ENCODE data around the gene MANF.

Gene MANF

DNA sequence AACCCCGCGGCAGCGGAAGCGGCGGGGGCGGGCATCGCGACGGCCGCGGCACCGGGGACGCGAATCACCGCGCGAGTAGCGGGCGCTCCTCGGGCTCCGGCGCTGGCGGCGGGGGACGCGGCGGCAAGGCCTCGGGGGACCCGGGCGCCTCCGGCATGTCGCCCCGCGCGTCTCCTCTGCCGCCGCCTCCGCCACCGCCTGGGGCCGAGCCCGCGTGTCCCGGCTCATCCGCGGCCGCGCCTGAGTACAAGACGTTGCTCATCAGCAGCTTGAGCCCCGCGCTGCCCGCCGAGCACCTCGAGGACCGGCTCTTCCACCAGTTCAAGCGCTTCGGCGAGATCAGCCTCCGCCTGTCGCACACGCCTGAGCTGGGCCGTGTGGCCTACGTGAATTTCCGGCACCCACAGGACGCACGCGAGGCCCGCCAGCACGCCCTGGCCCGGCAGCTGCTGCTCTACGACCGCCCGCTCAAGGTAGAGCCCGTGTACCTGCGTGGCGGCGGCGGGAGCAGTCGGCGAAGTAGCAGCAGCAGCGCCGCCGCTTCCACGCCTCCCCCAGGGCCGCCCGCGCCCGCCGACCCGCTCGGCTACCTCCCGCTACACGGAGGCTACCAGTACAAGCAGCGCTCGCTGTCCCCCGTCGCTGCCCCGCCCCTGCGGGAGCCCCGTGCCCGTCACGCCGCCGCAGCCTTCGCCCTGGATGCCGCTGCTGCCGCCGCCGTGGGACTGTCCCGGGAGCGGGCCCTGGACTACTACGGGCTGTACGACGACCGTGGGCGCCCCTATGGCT, 6.7 kb downstream of the MANF start:
- Histone ChIP-seq H3K4me1 (peaks cover 0 to 89% (median 54%) of the 10 kb centered on the region in 4 donors), H3K27ac (peak overlapping the region; percentile 83 to 84), H3K9me3 (no peaks in the 10 kb centered on the region), H3K27me3 (no peaks in the 10 kb centered on the region), H3K36me3 (peaks cover 30 to 74% (median 53%) of the 10 kb centered on the region in 3 donors), H3K4me3 (peak overlapping the region; percentile 70 to 76)
- TF ChIP-seq, protein P1, sequence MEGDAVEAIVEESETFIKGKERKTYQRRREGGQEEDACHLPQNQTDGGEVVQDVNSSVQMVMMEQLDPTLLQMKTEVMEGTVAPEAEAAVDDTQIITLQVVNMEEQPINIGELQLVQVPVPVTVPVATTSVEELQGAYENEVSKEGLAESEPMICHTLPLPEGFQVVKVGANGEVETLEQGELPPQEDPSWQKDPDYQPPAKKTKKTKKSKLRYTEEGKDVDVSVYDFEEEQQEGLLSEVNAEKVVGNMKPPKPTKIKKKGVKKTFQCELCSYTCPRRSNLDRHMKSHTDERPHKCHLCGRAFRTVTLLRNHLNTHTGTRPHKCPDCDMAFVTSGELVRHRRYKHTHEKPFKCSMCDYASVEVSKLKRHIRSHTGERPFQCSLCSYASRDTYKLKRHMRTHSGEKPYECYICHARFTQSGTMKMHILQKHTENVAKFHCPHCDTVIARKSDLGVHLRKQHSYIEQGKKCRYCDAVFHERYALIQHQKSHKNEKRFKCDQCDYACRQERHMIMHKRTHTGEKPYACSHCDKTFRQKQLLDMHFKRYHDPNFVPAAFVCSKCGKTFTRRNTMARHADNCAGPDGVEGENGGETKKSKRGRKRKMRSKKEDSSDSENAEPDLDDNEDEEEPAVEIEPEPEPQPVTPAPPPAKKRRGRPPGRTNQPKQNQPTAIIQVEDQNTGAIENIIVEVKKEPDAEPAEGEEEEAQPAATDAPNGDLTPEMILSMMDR (IDR thresholded peaks at IDR 0.05), result no peak
- intact Hi-C loops (cut with DNase I; ENCODE audit: low total_unique reads), result loop anchor here (5.0 to 10.0 kb wide), 2 partner anchors 283 to 774 kb away; partner anchors contain the start of genes MAPKAPK3 and TEX264
- no peak for DNase-seq

DNA sequence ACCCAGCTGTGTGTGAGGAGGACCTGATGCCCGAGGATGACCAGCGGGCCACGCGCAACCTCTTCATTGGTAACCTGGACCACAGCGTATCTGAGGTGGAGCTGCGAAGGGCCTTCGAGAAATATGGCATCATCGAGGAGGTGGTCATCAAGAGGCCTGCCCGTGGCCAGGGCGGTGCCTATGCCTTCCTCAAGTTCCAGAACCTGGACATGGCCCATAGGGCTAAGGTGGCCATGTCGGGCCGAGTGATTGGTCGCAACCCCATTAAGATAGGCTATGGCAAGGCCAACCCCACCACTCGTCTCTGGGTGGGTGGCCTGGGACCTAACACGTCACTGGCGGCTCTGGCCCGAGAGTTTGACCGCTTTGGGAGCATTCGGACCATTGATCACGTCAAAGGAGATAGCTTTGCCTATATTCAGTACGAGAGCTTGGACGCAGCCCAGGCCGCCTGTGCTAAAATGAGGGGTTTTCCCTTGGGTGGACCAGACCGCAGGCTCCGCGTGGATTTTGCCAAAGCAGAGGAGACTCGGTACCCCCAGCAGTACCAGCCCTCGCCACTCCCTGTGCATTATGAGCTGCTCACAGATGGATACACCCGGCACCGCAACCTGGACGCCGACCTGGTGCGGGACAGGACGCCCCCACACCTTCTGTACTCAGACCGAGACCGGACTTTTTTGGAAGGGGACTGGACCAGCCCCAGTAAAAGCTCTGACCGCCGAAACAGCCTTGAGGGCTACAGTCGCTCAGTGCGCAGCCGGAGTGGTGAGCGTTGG, 7.5 kb downstream of the MANF start:
- TF ChIP-seq, protein P1 (IDR thresholded peaks at IDR 0.05), result no peak
- intact Hi-C loops (cut with DNase I; ENCODE audit: low total_unique reads), result loop anchor here (5.0 to 10.0 kb wide), 2 partner anchors 282 to 775 kb away; partner anchors contain the start of genes MAPKAPK3 and TEX264
- Histone ChIP-seq H3K27ac (peak overlapping the region; percentile 83 to 84), H3K9me3 (no peaks in the 10 kb centered on the region), H3K4me3 (peak overlapping the region; percentile 70 to 76), H3K36me3 (peaks cover 30 to 75% (median 61%) of the 10 kb centered on the region in 3 donors), H3K27me3 (no peaks in the 10 kb centered on the region), H3K4me1 (peaks cover 0 to 81% (median 53%) of the 10 kb centered on the region in 4 donors)
- DNase-seq, result no peak

DNA sequence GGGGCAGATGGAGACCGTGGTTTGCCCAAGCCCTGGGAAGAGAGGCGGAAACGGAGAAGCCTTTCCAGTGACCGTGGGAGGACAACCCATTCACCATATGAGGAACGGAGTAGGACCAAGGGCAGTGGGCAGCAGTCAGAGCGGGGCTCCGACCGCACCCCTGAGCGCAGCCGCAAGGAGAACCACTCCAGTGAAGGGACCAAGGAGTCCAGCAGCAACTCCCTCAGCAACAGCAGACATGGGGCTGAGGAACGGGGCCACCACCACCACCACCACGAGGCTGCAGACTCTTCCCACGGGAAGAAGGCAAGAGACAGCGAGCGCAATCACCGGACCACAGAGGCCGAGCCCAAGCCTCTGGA, 8.0 kb downstream of the MANF start:
- TF ChIP-seq, protein P1 (IDR thresholded peaks at IDR 0.05), result no peak
- H3K4me3 ChIP-seq, result no peak overlapping the region
- no peaks in the 10 kb centered on the region for H3K27me3 ChIP-seq
- H3K36me3 ChIP-seq, result peaks cover 30 to 76% (median 61%) of the 10 kb centered on the region in 3 donors
- intact Hi-C loops (cut with DNase I; ENCODE audit: low total_unique reads), result loop anchor here (5.0 to 10.0 kb wide), 2 partner anchors 282 to 776 kb away; partner anchors contain the start of genes MAPKAPK3 and TEX264
- H3K9me3 ChIP-seq, result no peaks in the 10 kb centered on the region
- no peak overlapping the region for H3K27ac ChIP-seq
- DNase-seq, result no peak
- H3K4me1 ChIP-seq, result peaks cover 0 to 75% (median 53%) of the 10 kb centered on the region in 4 donors

DNA sequence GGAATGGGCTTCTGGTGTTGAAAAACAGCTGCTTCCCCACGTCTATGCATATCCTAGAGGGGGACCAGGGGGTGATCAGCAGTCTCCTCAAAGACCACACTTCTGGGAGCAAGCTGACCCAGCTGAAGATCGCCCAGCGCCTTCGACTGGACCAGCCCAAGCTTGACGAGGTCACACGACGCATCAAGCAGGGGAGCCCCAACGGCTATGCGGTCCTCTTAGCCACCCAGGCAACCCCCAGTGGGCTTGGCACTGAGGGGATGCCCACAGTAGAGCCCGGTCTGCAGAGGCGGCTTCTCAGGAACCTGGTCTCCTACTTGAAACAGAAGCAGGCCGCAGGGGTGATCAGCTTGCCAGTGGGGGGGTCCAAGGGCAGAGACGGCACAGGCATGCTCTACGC, 8.5 kb downstream of the MANF start:
- DNase-seq, result no peak
- H3K4me1 ChIP-seq, result peaks cover 0 to 71% (median 53%) of the 10 kb centered on the region in 4 donors
- intact Hi-C loops (cut with DNase I; ENCODE audit: low total_unique reads), result loop anchor here (5.0 to 10.0 kb wide), 2 partner anchors 281 to 776 kb away; partner anchors contain the start of genes MAPKAPK3 and TEX264

DNA sequence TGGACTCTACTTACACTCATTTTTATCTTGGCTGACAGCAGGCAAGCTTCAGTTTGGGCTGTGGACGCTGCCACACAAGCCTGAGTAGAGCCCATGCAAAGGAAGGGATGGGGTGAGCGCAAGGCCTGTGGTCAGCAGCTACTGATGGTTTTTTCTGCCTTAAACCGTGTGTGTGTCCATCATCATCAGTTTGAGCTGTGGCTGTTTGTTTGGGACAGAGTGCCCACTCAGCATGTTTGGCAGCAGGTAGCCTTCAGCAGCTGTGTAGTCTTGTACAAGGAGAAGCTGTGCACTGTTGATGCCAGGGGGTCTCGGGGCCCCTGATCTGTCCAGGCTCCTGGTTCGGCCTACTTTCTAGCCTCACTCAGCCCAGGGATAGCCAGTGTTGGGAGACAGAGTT, 9.4 kb downstream of the MANF start:
- intact Hi-C loops (cut with DNase I; ENCODE audit: low total_unique reads), result loop anchor here (5.0 to 10.0 kb wide), 2 partner anchors 280 to 777 kb away; partner anchors contain the start of genes MAPKAPK3 and TEX264

More for the DNA sequence above, 8.5 kb downstream of the MANF start:
- TF ChIP-seq, protein P1 (IDR thresholded peaks at IDR 0.05), result no peak
- peaks cover 32 to 76% (median 60%) of the 10 kb centered on the region in 3 donors for H3K36me3 ChIP-seq
- no peaks in the 10 kb centered on the region for H3K9me3 ChIP-seq
- H3K27me3 ChIP-seq, result no peaks in the 10 kb centered on the region
- H3K4me3 ChIP-seq, result no peak overlapping the region
- no peak overlapping the region for H3K27ac ChIP-seq

More for the DNA sequence above, 9.4 kb downstream of the MANF start:
- peaks cover 0 to 69% (median 49%) of the 10 kb centered on the region in 4 donors for H3K4me1 ChIP-seq
- TF ChIP-seq, protein P1 (IDR thresholded peaks at IDR 0.05), result no peak
- peaks cover 37 to 77% (median 58%) of the 10 kb centered on the region in 3 donors for H3K36me3 ChIP-seq
- no peak for DNase-seq
- H3K4me3 ChIP-seq, result no peak overlapping the region
- H3K27ac ChIP-seq, result no peak overlapping the region
- H3K9me3 ChIP-seq, result no peaks in the 10 kb centered on the region
- no peaks in the 10 kb centered on the region for H3K27me3 ChIP-seq

Data from tibial artery (tissue), 4 donors.